ENCODE data around the gene FAM131A. TPM values are rescaled to one million over a fixed set of nuclear protein-coding genes. Genes with fewer than 3 reads are reported as not detected.

Gene FAM131A
- polyA plus RNA-seq, 1 donor (not counting 4 experiments of a cell fraction or from before 2014, with no cell fraction given) = 10.8 TPM

DNA sequence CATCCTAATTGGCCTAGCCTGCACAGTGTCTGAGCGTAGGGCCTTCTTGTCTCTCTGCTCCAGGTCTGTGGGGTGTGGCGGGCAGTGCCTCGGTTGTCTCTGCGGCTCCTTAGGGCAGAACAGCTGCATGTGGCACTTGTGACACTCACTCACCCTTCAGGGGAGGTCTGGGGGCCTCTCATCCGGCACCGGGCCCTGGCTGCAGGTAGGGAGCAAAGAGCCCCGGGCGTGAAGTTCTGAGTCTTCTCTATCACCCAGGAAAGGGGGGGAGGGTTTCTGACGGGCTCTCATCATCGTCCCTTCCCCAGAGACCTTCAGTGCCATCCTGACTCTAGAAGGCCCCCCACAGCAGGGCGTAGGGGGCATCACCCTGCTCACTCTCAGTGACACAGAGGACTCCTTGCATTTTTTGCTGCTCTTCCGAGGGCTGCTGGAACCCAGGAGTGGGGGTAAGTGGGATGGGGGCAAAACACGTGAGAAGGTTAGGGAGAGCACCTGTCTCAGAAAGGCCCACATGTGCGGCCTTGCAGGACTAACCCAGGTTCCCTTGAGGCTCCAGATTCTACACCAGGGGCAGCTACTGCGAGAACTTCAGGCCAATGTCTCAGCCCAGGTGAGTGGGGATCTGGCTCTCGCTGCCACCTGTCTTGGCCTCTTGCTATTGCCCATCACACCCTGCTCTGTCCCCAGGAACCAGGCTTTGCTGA is 45.1 kb downstream of the FAM131A start:
- Histone ChIP-seq H3K9me1 (ENCODE audit: control insufficient read depth, extremely low read depth, insufficient read depth, low read length) (no peaks in the 10 kb centered on the region), H3K9ac (ENCODE audit: control insufficient read depth, extremely low read depth, insufficient read depth, low read length) (no peak overlapping the region), H2AFZ (ENCODE audit: control insufficient read depth, low read length) (no peak overlapping the region), H4K20me1 (ENCODE audit: control insufficient read depth, extremely low read depth, insufficient read depth, low read length) (no peaks in the 10 kb centered on the region), H3K9me3 (ENCODE audit: control insufficient read depth, low read depth, low read length) (no peaks in the 10 kb centered on the region), H3K4me2 (ENCODE audit: control insufficient read depth, extremely low read depth, insufficient read depth, low read depth, low read length) (no peak overlapping the region), H3K79me2 (ENCODE audit: control insufficient read depth, insufficient read depth, low read length) (no peaks in the 10 kb centered on the region), H3K27ac (ENCODE audit: control insufficient read depth, insufficient read depth, low read length) (no peak overlapping the region), H3K4me1 (ENCODE audit: control insufficient read depth, extremely low read depth, insufficient read depth, low read length) (no peaks in the 10 kb centered on the region), H3K36me3 (ENCODE audit: control insufficient read depth in 2 of 2, extremely low read depth in 1 of 2, insufficient read depth in 2 of 2, low read length in 2 of 2) (no peaks in the 10 kb centered on the region), H3K27me3 (ENCODE audit: control insufficient read depth, extremely low read depth, insufficient read depth, low read length) (peaks cover 52% of the 10 kb centered on the region), H3K4me3 (ENCODE audit: control insufficient read depth in 2 of 3, extremely low read depth in 1 of 3, insufficient read depth in 2 of 3, low read depth in 1 of 3, low read length in 3 of 3) (no peak overlapping the region)
- dilution Hi-C loops (cut with MboI; ENCODE audit: extremely low pct_ligation_motif_present, low sequenced_read_pairs) = no loop called here
- TF ChIP-seq EZH2 (IDR thresholded peaks at IDR 0.05; ENCODE audit: low read length) (no peak), CTCF (optimal IDR thresholded peaks at IDR 0.05 in 1 of 3, IDR thresholded peaks at IDR 0.05 in 1 of 3, conservative IDR thresholded peaks at IDR 0.05 in 1 of 3; ENCODE audit: extremely low read depth in 1 of 3, insufficient read depth in 2 of 3, low read length in 3 of 3) (no peak)
- FAIRE-seq (no peak), DNase-seq (ENCODE audit: low read depth, low spot score) (no peak)

- TF ChIP-seq EZH2 (IDR thresholded peaks at IDR 0.05; ENCODE audit: low read length) = no peak
- no peak for TF ChIP-seq CTCF (optimal IDR thresholded peaks at IDR 0.05 in 1 of 3, IDR thresholded peaks at IDR 0.05 in 1 of 3, conservative IDR thresholded peaks at IDR 0.05 in 1 of 3; ENCODE audit: extremely low read depth in 1 of 3, insufficient read depth in 2 of 3, low read length in 3 of 3)
- no peak overlapping the region for H3K4me3 ChIP-seq (ENCODE audit: control insufficient read depth in 2 of 3, extremely low read depth in 1 of 3, insufficient read depth in 2 of 3, low read depth in 1 of 3, low read length in 3 of 3)
- H3K4me2 ChIP-seq (ENCODE audit: control insufficient read depth, extremely low read depth, insufficient read depth, low read depth, low read length) = no peak overlapping the region
- H4K20me1 ChIP-seq (ENCODE audit: control insufficient read depth, extremely low read depth, insufficient read depth, low read length) = no peaks in the 10 kb centered on the region
- H3K27ac ChIP-seq (ENCODE audit: control insufficient read depth, insufficient read depth, low read length) = no peak overlapping the region
- no peaks in the 10 kb centered on the region for H3K9me3 ChIP-seq (ENCODE audit: control insufficient read depth, low read depth, low read length)
- no peak overlapping the region for H3K9ac ChIP-seq (ENCODE audit: control insufficient read depth, extremely low read depth, insufficient read depth, low read length)
- DNase-seq (ENCODE audit: low read depth, low spot score) = no peak
- H3K4me1 ChIP-seq (ENCODE audit: control insufficient read depth, extremely low read depth, insufficient read depth, low read length) = no peaks in the 10 kb centered on the region
- FAIRE-seq = no peak
- H3K79me2 ChIP-seq (ENCODE audit: control insufficient read depth, insufficient read depth, low read length) = no peaks in the 10 kb centered on the region
- no peaks in the 10 kb centered on the region for H3K36me3 ChIP-seq (ENCODE audit: control insufficient read depth in 2 of 2, extremely low read depth in 1 of 2, insufficient read depth in 2 of 2, low read length in 2 of 2)
- H3K9me1 ChIP-seq (ENCODE audit: control insufficient read depth, extremely low read depth, insufficient read depth, low read length) = no peaks in the 10 kb centered on the region
- dilution Hi-C loops (cut with MboI; ENCODE audit: extremely low pct_ligation_motif_present, low sequenced_read_pairs) = no loop called here
- peaks cover 45% of the 10 kb centered on the region for H3K27me3 ChIP-seq (ENCODE audit: control insufficient read depth, extremely low read depth, insufficient read depth, low read length)
- no peak overlapping the region for H2AFZ ChIP-seq (ENCODE audit: control insufficient read depth, low read length)
These were observed 45.8 kb downstream of the FAM131A start for GRCh38 chr3:184383033-184383740.
